ENCODE results near the gene TEX54.
"Not testable (repeated sequence)": the region's sequence is repeated elsewhere in the genome, so short reads cannot be mapped to it uniquely, and the experiment has no call there.

Gene TEX54

GRCh38 chr11:62841361-62842170 lies 8.9 kb upstream of the TEX54 start:
- TF ChIP-seq CTCF (IDR thresholded peaks at IDR 0.05; ENCODE audit: insufficient read depth, low read depth, low read length, missing control alignments) = no peak
- peak; percentile 98 for DNase-seq (ENCODE audit: low read depth)

GRCh38 chr11:62840721-62841360 lies 8.2 kb upstream of the TEX54 start:
- DNase-seq (ENCODE audit: low read depth) = peak; percentile 91
- peak overlapping the region; percentile 84 for H3K4me3 ChIP-seq (ENCODE audit: low read depth, low read length)

More at GRCh38 chr11:62841361-62842170, 8.9 kb upstream of the TEX54 start:
- H3K4me3 ChIP-seq (ENCODE audit: low read depth, low read length) = peak overlapping the region; percentile 84

GRCh38 chr11:62839050-62839945 lies 6.7 kb upstream of the TEX54 start, which contains the start of gene WDR74:
Gene WDR74 (minus strand): TSS chr11:62839590. CDS start chr11:62839570, 20 bp downstream.
- H3K4me3 ChIP-seq (ENCODE audit: low read depth, low read length) = peak within 1 kb of the TSS; percentile 84
- TF ChIP-seq CTCF (IDR thresholded peaks at IDR 0.05; ENCODE audit: insufficient read depth, low read depth, low read length, missing control alignments) = no peak
- DNase-seq (ENCODE audit: low read depth) = peak; percentile 97

- H3K4me3 ChIP-seq (ENCODE audit: low read depth, low read length) = no peak overlapping the region
- TF ChIP-seq CTCF (IDR thresholded peaks at IDR 0.05; ENCODE audit: insufficient read depth, low read depth, low read length, missing control alignments) = no peak
- DNase-seq (ENCODE audit: low read depth) = no peak
Measured at GRCh38 chr11:62835336-62835735, 2.7 kb upstream of the TEX54 start.

GRCh38 chr11:62831520-62832335 lies 913 bp downstream of the TEX54 start, which contains the start of gene STX5:
Gene STX5 (minus strand): TSS chr11:62832051. CDS start chr11:62831243, 808 bp downstream.
- H3K4me3 ChIP-seq (ENCODE audit: low read depth, low read length) = peak within 1 kb of the TSS; percentile 80
- no peak for TF ChIP-seq CTCF (IDR thresholded peaks at IDR 0.05; ENCODE audit: insufficient read depth, low read depth, low read length, missing control alignments)
- peak; percentile 99 for DNase-seq (ENCODE audit: low read depth)

- DNase-seq (ENCODE audit: low read depth) = peak; percentile 28
- H3K4me3 ChIP-seq (ENCODE audit: low read depth, low read length) = peak overlapping the region; percentile 80
- no peak for TF ChIP-seq CTCF (IDR thresholded peaks at IDR 0.05; ENCODE audit: insufficient read depth, low read depth, low read length, missing control alignments)
Measured at GRCh38 chr11:62830904-62831519, 1.6 kb downstream of the TEX54 start.

GRCh38 chr11:62828130-62828529 lies 4.5 kb downstream of the TEX54 start:
- not testable (repeated sequence) for DNase-seq (ENCODE audit: low read depth)

More at GRCh38 chr11:62828130-62828529, 4.5 kb downstream of the TEX54 start:
- H3K4me3 ChIP-seq (ENCODE audit: low read depth, low read length) = not testable (repeated sequence)
